Lung (tissue), 12 donors: Measurements from ENCODE around the gene SND1. TPM values are rescaled to one million over a fixed set of nuclear protein-coding genes. Genes with fewer than 3 reads are reported as not detected.

ENCODE experiments used
- ATAC-seq: fragments of 200-7000 bp; cut with Tn5 transposase; one replicate; pipeline ENCODE4 v1.9.1; 2020; ENCODE audit warnings: moderate number of reproducible peaks; ENCODE audit not compliant: insufficient read depth, low FRiP score
- DNase-seq, 3 donors: peaks; one replicate each; pipeline ENCODE4 v3.0.0-alpha.2; 2013 to 2017
- H3K27ac ChIP-seq, 2 donors: one replicate each; pipeline ENCODE4 v1.5.1; 2013; ENCODE audit warnings: mild to moderate bottlenecking in 2 of 2, moderate library complexity in 2 of 2, control low read depth in 1 of 2, inconsistent platforms in 1 of 2, low read depth in 1 of 2, low read length in 1 of 2
- H3K27me3 ChIP-seq, 3 donors: one replicate each; pipeline ENCODE4 v1.5.1; 2013; ENCODE audit warnings: low read length in 2 of 3; ENCODE audit not compliant: control insufficient read depth in 3 of 3, insufficient read depth in 3 of 3
- H3K36me3 ChIP-seq, 4 donors: one replicate each; pipeline ENCODE4 v1.5.1; 2013; ENCODE audit warnings: low read length in 4 of 4, mild to moderate bottlenecking in 1 of 4, moderate library complexity in 1 of 4; ENCODE audit not compliant: control insufficient read depth in 4 of 4, insufficient read depth in 4 of 4
- H3K4me1 ChIP-seq, 5 donors: one replicate each; pipeline ENCODE4 v1.5.1; 2013; ENCODE audit warnings: low read length in 5 of 5, mild to moderate bottlenecking in 2 of 5, moderate library complexity in 1 of 5; ENCODE audit not compliant: control insufficient read depth in 5 of 5, insufficient read depth in 5 of 5
- H3K4me3 ChIP-seq: one replicate; pipeline ENCODE4 v1.5.1; 2013; ENCODE audit warnings: mild to moderate bottlenecking, control low read depth, moderate library complexity
- H3K9ac ChIP-seq, 2 donors: one replicate each; pipeline ENCODE4 v1.5.1; 2013; ENCODE audit warnings: low read length in 2 of 2, control low read depth in 1 of 2; ENCODE audit not compliant: insufficient read depth in 1 of 2
- H3K9me3 ChIP-seq, 4 donors: one replicate each; pipeline ENCODE4 v1.5.1; 2013; ENCODE audit warnings: low read length in 3 of 4, mild to moderate bottlenecking in 1 of 4, moderate library complexity in 1 of 4; ENCODE audit not compliant: control insufficient read depth in 4 of 4, insufficient read depth in 3 of 4
- WGBS, 2 donors: extraction: QIAGEN DNeasy Blood & Tissue Kit; methylation state at CpG; one replicate each; pipeline ENCODE4 v1.1.7; 2013; 5-methylcytosine and 5-hydroxymethylcytosine counted together
- polyA plus RNA-seq, 2 donors: library from polyadenylated mRNA; stranded (reverse); fragments of 200-250 nt; gene quantifications; one replicate each; pipeline ENCODE4 v1.2.1, GENCODE V29; 2013
- total RNA-seq, 2 donors: library from RNA; depleted of rRNA in 1 of 2; stranded (reverse); fragments of >200 nt in 1 of 2; gene quantifications; one replicate each; pipeline ENCODE4 v1.2.1, GENCODE V29; 2014 to 2021
- TF ChIP-seq, protein P1 (sequence below): IDR thresholded peaks from 2 replicates; pipeline ENCODE4 v1.5.1; 2012; ENCODE audit warnings: mild to moderate bottlenecking; ENCODE audit errors: control extremely low read depth, extremely low read depth
- donor health status: control.
- donor health status: control.
- donor health status: Bipolar disorder and iron deficiency.
- donor health status: healthy.
- donor health status: DM: yes; HTN: yes; CAD: no.

Gene SND1
- total and polyA plus RNA-seq, 4 donors, result 94.5 to 210 (median 137) TPM

DNA sequence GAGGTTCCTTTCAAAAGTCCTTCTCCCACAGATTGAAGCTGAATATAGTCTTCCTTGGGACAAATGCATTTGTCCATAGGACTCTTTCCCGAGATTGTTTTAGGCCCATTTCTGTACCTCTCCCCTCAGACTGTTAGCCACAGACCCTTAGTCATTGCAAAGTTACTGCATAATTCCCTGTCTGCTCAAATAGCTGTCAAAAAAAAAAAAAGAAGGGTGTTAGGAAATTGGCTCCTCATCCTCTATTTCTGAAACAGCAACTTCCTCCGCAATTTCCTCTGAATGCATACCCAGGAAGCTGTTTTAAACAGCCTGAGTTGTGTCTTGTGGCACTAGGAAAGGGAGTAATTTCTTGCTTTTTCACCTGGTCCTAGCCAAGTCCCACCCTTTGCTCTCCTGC lies 373.8 kb downstream of the SND1 start:
- Histone ChIP-seq H3K4me3 (no peak overlapping the region), H3K4me1 (peaks cover 3 to 34% (median 7%) of the 10 kb centered on the region in 5 donors), H3K27ac (no peak overlapping the region), H3K9me3 (peaks cover 0 to 4% (median 0%) of the 10 kb centered on the region in 4 donors), H3K36me3 (peaks cover 0 to 10% (median 8%) of the 10 kb centered on the region in 4 donors), H3K27me3 (no peaks in the 10 kb centered on the region), H3K9ac (no peak overlapping the region)
- DNase-seq (no peak), ATAC-seq (no peak)
- WGBS, 2 donors, result 17 to 56% methylated on average over 2 of the region's 2 CpGs
- TF ChIP-seq, protein P1, sequence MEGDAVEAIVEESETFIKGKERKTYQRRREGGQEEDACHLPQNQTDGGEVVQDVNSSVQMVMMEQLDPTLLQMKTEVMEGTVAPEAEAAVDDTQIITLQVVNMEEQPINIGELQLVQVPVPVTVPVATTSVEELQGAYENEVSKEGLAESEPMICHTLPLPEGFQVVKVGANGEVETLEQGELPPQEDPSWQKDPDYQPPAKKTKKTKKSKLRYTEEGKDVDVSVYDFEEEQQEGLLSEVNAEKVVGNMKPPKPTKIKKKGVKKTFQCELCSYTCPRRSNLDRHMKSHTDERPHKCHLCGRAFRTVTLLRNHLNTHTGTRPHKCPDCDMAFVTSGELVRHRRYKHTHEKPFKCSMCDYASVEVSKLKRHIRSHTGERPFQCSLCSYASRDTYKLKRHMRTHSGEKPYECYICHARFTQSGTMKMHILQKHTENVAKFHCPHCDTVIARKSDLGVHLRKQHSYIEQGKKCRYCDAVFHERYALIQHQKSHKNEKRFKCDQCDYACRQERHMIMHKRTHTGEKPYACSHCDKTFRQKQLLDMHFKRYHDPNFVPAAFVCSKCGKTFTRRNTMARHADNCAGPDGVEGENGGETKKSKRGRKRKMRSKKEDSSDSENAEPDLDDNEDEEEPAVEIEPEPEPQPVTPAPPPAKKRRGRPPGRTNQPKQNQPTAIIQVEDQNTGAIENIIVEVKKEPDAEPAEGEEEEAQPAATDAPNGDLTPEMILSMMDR, result no peak

DNA sequence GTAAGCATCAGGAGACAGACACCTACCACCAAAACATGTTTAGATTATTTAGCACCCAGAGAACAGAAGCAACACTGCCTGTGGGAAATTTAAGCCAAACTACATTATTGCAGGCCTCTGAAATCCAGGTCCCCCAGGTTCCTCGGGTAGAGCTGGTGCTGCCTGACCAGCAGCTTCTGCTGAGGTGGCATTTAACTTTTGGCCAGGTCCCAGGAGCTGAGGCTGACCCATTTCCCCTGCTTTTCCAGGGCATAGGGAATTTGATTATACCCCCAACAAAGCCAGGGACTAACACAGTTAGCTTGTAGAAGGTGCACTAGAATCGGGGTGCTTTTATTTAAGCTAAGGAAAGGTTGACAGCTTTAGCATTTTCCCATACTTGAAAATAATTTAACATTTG lies 374.6 kb downstream of the SND1 start:
- H3K36me3 ChIP-seq, result peaks cover 0 to 9% (median 5%) of the 10 kb centered on the region in 4 donors
- peaks cover 3 to 31% (median 7%) of the 10 kb centered on the region in 5 donors for H3K4me1 ChIP-seq
- no peak overlapping the region for H3K27ac ChIP-seq
- no peak for ATAC-seq
- H3K9me3 ChIP-seq, result peaks cover 0 to 4% (median 0%) of the 10 kb centered on the region in 4 donors
- H3K4me3 ChIP-seq, result no peak overlapping the region
- H3K27me3 ChIP-seq, result no peaks in the 10 kb centered on the region
- DNase-seq, result no peak
- TF ChIP-seq, protein P1, result no peak
- WGBS, 2 donors, result 49 to 62% methylated on average over 2 of the region's 2 CpGs
- no peak overlapping the region for H3K9ac ChIP-seq

DNA sequence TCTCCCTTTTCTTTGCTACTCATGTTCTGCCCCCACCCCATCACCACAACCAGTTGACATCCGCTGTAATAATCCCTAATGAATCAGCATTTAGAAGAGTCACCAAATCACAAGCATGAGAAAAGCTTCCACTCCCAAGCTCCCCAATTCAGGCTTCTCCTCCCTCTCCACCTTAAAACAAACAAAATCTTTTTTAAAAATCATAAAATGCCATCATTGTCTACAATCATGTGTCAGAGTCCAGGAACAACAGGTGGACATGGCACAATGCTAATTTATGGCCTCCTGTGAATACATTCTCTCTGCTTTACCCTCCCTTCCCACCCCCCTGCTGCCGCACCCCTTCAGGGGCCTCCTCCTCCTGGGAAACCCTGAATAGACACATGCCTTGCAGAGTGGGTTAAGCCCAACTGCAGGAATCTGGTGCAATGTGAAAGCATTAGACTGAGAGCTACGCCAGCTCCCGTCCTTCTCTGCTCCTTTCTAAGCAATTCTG lies 375.5 kb downstream of the SND1 start:
- DNase-seq (peak in 2 of 3 donors; percentile 21 to 44), ATAC-seq (no peak)
- H3K4me3 ChIP-seq, result peak overlapping the region; percentile 14
- no peak overlapping the region for H3K27ac ChIP-seq
- no peak overlapping the region for H3K9ac ChIP-seq
- 52 to 53% methylated on average over 4 of the region's 4 CpGs for WGBS, 2 donors
- H3K4me1 ChIP-seq, result peaks cover 3 to 35% (median 7%) of the 10 kb centered on the region in 5 donors
- H3K9me3 ChIP-seq, result peaks cover 0 to 4% (median 0%) of the 10 kb centered on the region in 4 donors
- TF ChIP-seq, protein P1, result no peak
- H3K36me3 ChIP-seq, result peaks cover 0 to 9% (median 5%) of the 10 kb centered on the region in 4 donors
- no peaks in the 10 kb centered on the region for H3K27me3 ChIP-seq
